DMS 273 (cell line): ENCODE results near the gene HSD17B12.
A peak's percentile ranks its signal among the peaks of the same experiment; 100 is the strongest.

Experiments
- DNase-seq: peaks from one replicate; lab custom pipeline; 2025; ENCODE audit not compliant: unreplicated experiment; lab: John Stamatoyannopoulos, UW

HSD17B12 gene

DNA sequence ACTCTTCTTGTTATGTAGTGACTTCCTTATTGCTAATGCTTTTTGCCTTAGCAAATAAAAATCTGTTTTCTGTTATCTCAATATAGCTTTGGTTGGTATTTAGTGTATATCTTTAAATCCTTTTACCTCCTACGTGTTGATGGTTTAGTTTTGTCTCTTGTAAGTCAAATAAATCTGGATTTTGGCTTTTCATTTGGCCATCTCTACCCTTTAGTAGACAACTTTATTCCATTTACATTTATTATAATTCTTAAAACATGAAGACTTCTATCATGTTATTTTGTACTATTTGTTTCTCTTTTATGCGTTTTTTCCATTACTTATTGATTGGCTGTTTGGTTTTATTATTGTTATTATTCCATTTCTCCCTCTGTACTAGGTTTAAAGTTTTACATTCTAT is 180.6 kb downstream of the HSD17B12 start:
- DNase-seq: no peak

DNA sequence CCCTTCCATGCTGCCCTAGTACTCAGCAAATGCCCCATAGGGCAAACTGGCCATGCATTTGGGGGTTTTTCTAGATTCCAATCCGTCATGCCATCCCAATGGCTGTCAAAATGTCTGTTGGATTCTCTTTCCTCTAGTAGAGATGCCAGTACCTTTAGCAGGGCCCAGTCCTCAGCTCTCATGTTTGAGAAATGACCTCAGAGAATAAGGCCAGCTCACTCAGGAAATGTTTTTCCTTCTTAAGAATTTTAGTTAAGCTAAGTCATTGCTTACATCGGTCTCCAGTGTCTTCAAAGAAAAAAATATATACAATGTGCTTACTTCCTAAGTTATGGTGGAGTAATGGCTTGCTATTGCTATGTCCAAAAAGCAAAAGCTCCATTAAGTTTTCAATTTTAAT is 186.0 kb downstream of the HSD17B12 start:
- DNase-seq: no peak

DNA sequence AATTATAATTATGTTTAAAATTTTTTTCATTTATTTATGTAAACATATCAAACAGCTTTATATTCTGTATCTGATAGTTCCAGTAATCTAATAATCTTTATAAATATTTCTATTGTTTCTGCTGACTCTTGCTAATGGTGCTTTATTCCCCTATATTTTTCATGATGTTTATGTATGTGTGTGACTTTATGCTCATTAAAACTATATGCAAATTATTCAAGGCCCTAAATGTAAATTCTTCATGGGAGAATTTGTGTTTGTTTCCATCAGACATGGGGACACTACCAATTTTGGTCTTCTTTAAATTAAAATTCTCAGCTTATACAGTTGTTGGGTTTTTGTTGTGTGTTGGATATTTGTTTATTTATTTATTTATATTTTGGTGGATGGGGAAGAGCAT is 186.4 kb downstream of the HSD17B12 start:
- no peak for DNase-seq

DNA sequence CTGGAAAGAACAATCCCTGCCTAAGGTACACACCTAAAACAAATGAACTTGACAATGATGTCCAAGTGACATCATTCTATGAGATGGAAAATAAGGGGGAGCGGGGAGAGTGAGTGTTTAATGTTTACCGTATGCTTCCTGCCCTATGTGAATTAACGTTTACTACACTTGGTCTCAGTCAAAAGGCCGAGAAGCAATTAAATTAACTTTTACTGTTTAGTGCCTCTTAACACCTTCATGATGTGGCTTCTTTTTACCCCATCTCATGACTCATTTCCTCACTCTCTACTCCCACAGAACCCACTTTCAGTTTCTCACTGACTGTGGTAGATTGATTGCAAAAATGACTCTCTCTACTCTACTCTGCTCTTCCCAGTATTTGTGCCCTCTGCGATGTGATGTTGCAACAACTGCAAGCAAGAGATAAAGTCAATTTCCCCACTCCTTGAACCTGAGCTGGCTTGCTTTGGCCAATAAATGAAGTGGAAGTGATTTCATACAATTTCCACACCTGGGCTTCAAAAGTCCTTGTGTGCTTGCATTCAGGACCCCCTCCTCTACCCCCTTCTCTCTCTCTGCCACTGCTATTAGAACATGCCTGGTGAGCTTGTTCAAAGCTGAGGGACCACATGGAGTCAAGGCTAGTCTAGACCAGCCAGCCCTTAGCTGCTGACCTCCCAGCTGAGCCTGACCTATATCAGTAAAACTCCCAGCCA is 188.5 kb downstream of the HSD17B12 start:
- no peak for DNase-seq

DNA sequence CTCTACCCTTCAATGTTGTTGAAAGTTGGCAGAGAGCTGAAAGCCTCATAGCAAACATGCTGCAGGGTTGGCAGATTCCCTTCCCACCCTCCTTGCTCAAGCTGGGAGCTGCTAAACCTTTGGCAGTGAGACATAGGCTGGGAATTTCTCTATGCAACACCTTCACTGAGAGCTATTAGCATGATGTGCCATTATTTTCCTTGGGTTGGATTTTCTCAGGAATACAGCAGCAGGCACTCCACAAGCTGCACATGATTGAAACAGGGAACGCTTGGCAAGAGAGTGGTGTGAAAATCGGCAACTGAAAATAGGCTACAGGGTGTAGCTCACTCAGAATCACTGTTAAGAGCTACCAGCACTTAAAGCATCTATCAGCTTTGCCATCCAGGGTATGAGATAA is 190.5 kb downstream of the HSD17B12 start:
- peak; percentile 1 for DNase-seq

DNA sequence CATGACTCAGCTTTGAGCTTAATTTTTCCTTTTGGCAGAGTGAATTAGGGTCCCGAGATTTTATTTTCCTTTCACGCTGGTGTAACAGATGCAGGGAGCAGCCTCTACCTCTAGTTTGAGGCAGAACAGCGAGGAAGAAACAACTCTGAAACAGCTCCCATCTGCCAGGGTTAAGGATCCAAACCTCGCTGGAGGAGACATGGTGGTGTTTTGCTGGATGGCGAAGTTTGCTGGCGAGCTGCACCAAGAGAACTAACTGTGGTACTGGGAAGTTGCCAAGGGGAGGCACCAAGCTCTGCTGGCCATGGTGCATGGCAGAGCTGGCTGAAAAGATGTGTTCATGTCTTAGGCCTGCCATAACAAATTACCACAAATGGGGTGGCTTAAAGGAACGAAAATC is 192.5 kb downstream of the HSD17B12 start:
- DNase-seq: peak; percentile 24

DNA sequence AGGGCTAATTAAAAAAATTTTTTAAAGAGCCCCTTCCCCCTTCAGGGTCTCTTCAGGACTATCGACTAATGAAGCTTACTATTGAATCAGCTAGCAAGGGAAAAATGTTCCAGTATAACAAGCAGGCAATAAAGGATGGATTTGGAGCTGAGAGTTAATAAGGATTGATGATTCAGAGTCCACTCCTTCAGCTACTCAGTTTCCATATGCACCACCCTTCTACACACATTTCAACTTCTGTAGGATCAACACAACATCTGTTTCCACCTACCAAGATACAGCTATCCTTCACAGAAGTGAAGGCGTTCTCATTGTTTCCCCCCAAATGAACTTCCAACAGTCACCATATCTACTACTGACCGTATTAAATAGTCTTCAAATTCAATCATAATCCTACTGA is 193.5 kb downstream of the HSD17B12 start:
- no peak for DNase-seq

DNA sequence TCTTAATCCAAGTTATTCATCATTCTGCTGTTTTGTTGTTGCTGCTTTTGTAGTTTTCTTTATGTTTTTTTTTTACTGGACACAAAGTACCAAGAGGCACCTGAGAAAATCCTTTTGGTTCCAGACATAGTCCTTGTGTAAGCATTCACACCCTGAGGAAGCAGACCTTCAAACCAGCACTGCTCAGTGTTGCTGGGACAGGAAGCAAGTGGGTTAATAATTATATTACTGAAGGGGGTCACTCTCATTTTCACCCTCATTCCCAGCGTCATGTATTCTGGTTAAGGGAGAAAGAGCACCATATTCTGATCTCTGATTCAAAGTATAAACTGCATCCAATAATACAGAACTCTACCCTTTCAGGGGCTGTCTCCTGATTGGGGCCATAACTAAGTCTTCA is 194.2 kb downstream of the HSD17B12 start:
- DNase-seq: no peak

DNA sequence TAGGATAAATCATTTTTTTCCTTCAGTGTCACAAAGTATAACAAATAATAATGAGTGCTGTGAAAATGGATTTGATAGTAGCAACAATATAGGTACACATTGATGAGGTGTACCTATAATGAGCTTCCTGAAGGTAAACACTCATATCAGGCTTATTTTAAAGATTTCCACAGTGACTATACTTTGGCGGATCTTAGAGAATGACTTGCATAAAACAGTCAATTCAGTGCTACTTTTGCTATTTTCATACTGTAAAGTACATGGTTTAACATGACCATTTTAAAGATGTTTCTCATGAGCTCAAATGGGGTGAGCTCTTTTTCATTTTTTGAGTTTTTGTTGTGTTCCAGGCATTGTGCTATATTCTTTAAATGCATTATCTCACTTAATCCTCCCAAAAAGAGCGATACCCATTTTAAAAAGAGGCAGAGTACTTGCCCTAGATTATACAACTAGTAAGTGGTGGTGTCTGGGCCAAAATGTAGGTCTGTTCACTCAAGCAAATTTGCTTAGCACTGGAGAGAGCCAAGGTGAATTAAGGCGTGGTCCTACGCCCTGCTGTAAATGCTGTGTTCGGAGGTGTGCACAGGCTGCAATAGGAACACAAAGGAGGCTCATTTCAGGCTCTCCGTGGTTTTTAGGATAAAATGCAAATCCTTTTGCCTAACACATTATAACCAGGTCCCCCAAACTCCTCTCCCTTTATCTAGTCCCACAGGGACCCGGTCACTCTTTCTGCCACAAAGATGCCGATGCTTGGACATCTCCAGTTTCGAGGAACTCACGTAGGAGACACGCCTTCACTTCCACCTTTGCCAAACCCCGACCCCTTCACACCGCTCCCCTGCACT is 199.5 kb downstream of the HSD17B12 start:
- DNase-seq: no peak

DNA sequence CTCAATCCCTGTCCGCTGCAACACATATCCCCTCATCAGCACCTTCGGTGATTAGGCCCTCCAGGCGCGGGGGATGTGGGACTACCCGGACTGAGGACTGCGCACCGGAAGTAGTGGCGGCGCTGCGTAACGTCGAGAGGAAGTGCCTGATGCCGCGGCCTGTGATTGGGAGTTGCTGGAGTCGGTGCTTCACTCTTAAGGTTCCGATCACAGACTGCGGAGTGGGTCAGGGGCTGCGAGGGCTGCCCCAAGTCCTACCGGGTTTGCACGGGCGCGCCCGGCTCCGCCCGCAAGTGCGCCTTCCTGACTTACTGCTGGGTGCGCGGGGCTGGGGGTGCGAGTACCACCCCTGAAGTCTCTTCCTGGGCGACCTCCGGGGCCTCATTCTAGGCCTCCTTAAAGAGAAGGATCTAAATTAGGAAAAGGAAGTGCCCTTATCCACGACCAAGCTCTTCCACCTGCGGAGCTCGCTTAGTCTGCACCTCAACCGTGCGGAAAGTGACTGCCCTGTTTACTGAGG is 200.2 kb downstream of the HSD17B12 start, which contains the start of gene ALKBH3:
TSS of gene ALKBH3 (plus strand) at position 192 of the 520 bp plus-strand sequence. CDS start 1,822 bp downstream, outside the sequence.
- peak; percentile 96 for DNase-seq

DNA sequence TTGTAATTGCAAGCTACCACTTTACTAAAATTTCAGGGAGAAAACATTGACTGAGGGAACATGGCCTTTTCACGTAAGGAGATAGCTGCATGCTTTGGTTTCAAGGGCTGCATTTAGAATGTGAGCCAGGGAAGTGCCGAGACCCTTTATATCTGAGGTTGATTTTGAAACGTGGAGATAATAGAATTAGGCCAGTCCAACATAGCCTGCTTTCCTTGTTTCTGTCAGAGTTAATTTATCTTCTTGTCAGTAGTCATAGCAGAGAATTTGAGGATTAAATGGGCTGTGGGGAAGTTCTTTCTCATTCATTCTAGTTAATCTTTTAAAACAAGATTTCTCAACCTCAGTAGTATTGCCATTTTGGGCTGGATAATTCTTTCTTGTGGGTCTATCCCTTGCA is 212.3 kb downstream of the HSD17B12 start:
- DNase-seq: no peak

DNA sequence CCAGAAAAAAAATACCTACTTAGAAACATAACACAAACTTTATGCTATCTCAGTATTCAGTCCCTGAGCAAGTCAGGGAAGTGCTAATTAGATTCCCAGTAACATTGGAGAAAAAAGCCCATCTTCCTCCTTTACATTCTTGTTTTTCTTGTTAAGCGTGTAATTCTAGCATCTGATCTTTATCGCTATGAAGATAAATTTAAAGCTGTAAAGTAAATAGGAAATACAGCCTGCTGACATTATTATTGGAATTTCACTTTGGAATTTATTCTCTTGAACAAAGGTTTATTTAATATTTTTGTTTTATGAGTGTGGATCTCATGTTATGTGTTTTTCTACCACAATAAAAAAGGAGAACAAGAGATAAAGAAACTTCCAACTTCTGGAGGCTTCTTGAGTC is 214.0 kb downstream of the HSD17B12 start:
- DNase-seq: no peak

DNA sequence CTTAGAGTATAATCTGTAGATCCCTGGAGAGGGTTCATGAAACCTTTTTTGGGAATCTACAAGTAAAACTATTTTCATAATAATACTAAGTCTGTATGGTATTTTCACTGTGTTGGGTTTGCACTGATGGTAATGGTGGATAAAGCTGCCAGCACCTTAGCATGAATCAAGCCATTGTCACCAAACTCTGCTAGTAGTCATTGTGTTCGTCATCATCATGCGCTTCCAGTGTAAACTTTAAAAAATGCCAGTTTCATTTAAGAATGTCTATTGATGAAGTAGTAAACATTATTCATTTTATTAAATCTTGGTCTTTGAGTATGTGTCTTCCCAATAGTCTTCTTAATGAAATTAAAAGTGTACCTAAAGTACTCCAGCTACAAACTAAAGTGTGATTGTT is 215.1 kb downstream of the HSD17B12 start:
- no peak for DNase-seq

DNA sequence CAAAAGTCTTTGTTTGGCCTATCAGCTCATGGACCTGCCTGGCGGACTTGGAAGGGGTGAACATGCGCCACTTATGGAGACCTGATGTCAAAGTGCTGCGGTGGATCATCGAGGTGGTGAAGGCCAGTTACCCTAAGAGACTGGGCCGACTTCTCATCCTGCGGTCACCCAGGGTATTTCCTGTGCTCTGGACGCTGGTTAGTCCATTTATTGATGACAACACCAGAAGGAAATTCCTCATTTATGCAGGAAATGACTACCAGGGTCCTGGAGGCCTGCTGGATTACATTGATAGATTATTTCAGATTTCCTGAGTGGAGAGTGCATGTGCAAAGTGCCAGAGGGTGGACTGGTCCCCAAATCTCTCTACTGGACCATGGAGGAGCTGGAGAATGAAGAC is 218.0 kb downstream of the HSD17B12 start:
- no peak for DNase-seq

DNA sequence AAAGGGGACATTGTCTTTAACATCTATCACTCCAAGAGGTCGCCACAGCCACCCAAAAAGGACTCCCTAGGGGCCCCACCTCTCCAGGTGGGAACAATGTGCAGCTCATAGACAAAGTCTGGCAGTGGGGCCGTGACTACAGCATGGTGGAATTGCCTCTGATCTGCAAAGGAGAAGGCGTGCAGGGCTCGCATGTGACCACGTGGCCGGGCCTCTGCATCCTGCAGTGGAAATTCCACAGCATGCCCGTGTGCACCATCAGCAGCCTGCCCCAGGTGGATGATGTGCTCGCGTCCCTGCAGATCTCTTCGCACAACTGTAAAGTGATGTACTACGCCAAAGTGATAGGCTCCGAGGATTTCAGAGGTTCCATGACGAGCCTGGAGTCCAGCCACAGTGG is 218.6 kb downstream of the HSD17B12 start:
- DNase-seq: no peak

DNA sequence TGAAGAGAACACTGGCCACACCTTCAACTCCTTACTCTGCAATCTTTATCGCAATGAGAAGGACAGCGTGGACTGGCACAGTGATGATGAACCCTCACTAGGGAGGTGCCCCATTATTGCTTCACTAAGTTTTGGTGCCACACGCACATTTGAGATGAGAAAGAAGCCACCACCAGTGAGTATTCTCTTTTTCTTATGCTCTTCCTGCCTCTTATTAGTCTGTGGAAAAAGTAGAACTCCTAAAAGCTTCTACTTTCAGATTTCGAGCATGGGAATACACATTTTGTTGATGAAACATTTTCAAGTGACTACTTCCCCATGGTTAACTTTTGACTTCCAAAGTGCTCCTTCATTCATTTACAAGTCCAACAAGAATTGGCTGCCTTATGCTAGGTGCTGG is 221.0 kb downstream of the HSD17B12 start:
- no peak for DNase-seq

DNA sequence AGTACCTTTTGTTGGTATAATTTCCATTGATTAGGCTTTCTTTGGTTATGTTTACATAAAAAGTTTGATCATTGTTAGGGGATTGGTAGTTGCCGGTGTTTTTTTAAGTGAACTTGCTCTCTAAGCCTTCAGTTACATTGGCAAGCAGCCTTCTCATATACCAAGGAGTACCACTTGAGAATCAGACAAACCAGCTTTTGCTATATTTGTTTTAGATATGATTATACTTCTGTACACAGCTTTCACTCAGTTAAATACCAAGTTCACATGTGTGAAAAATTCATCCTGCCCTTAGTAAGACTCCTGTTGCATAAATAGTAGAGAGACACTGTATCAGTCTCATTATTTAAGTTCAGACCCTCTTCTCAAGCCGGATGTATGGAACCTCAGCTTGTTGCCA is 222.5 kb downstream of the HSD17B12 start:
- no peak for DNase-seq

DNA sequence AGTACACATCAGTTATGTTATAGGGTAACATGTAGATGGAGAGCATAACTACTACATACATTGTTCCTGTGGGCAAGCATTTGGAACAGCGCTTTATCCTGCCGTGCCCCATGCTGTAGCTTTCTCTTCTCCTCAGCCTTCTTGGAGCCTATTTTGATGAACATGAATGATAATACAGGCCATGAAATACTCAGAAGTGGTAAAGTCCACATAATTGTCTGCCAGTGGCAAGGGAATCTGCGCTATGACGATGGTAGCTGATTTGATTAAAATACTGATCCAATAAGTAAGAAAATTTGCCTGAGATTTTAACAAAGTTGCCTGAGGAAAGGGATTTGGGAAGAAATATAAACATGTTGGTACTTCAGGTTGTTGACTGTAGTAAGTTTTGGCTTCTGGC is 223.4 kb downstream of the HSD17B12 start:
- DNase-seq: no peak

DNA sequence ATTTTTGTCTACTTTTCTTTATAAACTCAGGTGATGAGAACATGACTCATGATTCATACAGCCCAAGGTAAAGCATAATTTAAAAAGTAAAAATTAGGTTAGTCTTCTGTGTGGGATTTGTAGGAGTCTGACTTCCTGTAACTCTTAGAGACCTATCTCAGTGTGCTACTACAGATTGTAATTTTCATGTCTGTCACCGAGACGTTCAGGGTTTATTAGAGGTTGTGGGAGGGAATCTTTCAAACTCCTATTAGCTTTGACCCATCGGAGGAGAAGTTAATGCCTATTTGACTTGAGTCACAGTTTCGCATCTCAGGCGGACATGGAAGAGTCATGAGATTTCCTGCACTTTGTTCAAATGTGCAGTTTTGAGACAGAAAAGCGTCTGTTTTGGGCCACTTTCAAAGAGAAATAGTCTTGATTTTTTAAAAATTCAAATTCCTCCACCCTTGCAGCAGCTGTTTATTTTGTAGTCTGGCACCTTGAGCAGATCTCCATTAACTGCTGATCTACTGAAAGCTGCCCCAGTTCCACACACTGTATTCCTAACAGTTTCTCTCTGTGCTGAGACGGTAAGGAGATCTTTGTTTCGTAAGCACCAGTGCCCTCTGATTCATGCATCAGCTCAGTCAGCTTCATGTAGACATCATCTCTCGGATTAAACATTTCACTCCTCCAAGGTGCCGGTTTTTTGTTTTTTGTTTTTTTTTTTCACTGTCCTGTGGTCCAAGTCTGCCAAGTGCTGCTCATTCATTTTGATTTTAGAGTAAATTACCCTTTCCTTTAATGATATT is 224.4 kb downstream of the HSD17B12 start:
- DNase-seq: no peak

DNA sequence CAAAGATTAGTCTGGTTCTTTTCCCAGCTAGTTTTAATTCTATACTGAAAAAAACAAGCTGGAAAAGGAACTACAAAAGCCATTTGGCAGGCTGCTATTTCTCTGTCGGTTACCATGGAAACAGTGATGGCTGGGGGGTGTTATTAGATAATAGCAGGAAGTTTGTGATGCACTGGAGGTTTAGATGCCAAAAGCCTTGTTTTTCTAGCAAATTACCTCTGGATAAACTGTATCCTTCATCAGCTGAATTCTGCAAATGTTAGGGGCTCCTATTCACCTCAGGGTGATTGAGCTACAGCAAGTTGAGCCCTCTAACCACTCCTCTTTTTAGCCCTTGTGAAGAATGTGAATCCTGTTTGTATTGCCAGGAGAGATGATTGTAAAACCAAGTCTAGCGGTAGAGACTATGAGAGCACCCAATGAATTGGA is 225.3 kb downstream of the HSD17B12 start:
- peak; percentile 13 for DNase-seq
